Measurements from ENCODE around the gene DDR1.
"Not testable (repeated sequence)": the region's sequence is repeated elsewhere in the genome, so short reads cannot be mapped to it uniquely, and the experiment has no call there.

Gene DDR1

GRCh38 chr6:30847421-30847970 is 36.8 kb upstream of the DDR1 start:
- H3K27me3 ChIP-seq, result no peaks in the 10 kb centered on the region
- TF ChIP-seq CTCF (IDR thresholded peaks at IDR 0.05), result no peak
- intact Hi-C loops (cut with DNase I; ENCODE audit: low total_unique reads), result no loop called here
- DNase-seq, result no peak
- H3K36me3 ChIP-seq, result no peaks in the 10 kb centered on the region
- H3K9me3 ChIP-seq, result no peaks in the 10 kb centered on the region
- no peak overlapping the region for H3K4me3 ChIP-seq
- no peak overlapping the region for H3K27ac ChIP-seq
- peaks cover 0 to 21% (median 12%) of the 10 kb centered on the region in 4 donors for H3K4me1 ChIP-seq

GRCh38 chr6:30847971-30848436 is 36.3 kb upstream of the DDR1 start:
- Histone ChIP-seq H3K27ac (no peak overlapping the region), H3K36me3 (no peaks in the 10 kb centered on the region), H3K9me3 (no peaks in the 10 kb centered on the region), H3K27me3 (no peaks in the 10 kb centered on the region), H3K4me3 (no peak overlapping the region), H3K4me1 (peaks cover 0 to 17% (median 11%) of the 10 kb centered on the region in 4 donors)
- DNase-seq, result no peak
- no peak for TF ChIP-seq CTCF (IDR thresholded peaks at IDR 0.05)
- intact Hi-C loops (cut with DNase I; ENCODE audit: low total_unique reads), result no loop called here

GRCh38 chr6:30849903-30850651 is 34.2 kb upstream of the DDR1 start:
- no peak for TF ChIP-seq CTCF (IDR thresholded peaks at IDR 0.05)
- Histone ChIP-seq H3K27ac (no peak overlapping the region), H3K9me3 (no peaks in the 10 kb centered on the region), H3K27me3 (no peaks in the 10 kb centered on the region), H3K4me3 (no peak overlapping the region), H3K4me1 (no peaks in the 10 kb centered on the region), H3K36me3 (no peaks in the 10 kb centered on the region)
- no peak for DNase-seq
- intact Hi-C loops (cut with DNase I; ENCODE audit: low total_unique reads), result no loop called here

GRCh38 chr6:30852459-30852858 is 31.9 kb upstream of the DDR1 start:
- H3K27ac ChIP-seq; H3K9me3 ChIP-seq; H3K4me3 ChIP-seq; H3K36me3 ChIP-seq; H3K27me3 ChIP-seq; H3K4me1 ChIP-seq; intact Hi-C loops (cut with DNase I; ENCODE audit: low total_unique reads); DNase-seq: not testable (repeated sequence)

- Histone ChIP-seq H3K27ac (no peak overlapping the region), H3K9me3 (no peaks in the 10 kb centered on the region), H3K27me3 (no peaks in the 10 kb centered on the region), H3K4me1 (no peaks in the 10 kb centered on the region), H3K4me3 (no peak overlapping the region), H3K36me3 (no peaks in the 10 kb centered on the region)
- no peak for DNase-seq
- intact Hi-C loops (cut with DNase I; ENCODE audit: low total_unique reads), result no loop called here
- TF ChIP-seq CTCF (IDR thresholded peaks at IDR 0.05), result no peak
These were observed 29.9 kb upstream of the DDR1 start for GRCh38 chr6:30854285-30855040.

All from tibial artery (tissue), 4 donors.